Stimulated activated CD4-positive, alpha-beta T cell treated with anti-CD3 and anti-CD28 coated beads, TNF-alpha, amount 100 ng/mL, for 24 hours (primary cell): ENCODE measurements around the gene MCCC1.
"Not testable (repeated sequence)": the region's sequence is repeated elsewhere in the genome, so short reads cannot be mapped to it uniquely, and the experiment has no call there.

ENCODE experiments used
- DNase-seq, 3 experiments: peaks; one replicate each; pipeline ENCODE4 v3.0.0-alpha.2; 2020; ENCODE audit warnings: low read depth in 3 of 3

The MCCC1 gene

DNA sequence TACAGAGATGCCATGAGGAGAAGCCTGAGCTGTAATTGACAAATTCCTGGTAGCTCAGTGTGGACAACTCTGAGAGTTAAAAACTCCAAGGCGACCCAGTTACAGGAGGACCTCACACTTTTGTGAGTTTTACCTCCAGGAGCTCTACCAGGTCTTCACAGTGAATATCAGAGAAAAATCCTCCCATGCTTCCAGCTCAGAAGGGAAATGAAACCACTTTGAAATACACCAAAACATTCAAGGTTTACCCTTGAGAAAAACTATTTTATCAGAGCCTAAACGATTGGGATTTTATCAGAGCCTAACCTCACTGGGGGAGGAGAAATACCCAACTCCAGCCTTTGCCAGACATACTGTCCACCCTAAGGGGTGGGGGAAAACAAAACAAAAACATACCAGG, 52.4 kb downstream of the MCCC1 start:
- DNase-seq = no peak

GRCh38 chr3:183044547-183045229, 54.6 kb downstream of the MCCC1 start:
- DNase-seq = no peak

DNA sequence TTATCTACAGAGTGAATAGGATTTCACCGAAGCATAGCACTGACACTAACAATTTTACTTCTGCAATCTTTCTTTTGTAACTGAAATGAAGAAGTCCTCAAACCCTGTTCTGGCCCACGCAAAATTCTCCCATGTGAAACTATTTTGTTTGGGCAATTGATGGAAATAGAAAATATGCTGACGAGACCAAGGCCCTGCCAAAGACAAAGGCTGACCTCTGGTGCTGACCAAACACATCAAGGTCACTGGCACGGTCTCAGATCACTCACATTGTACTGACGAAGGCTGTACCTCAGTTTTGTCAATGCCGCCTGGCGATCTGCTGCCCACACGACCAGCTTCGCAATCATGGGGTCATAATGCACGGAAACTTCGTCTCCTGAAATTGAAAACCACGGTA, 60.5 kb downstream of the MCCC1 start:
- DNase-seq = no peak

DNA sequence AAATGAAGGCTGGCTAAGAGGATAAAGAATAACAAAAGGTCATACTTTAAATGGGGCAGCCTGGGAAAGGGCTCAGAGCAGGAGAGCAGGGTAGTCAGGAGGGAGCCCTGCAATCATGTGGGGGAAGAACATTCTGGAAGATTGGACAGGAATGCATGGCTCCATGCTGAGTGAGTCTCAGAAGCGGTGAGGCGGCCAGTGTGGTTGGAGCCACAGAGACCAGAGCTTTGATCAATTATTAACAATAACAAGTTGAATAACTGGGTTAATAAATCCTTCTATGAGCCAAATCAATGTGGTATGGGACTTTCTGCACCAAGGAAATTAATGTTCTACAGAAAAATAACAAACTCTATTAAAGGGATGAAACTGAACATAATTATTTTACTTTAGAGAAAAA, 61.1 kb downstream of the MCCC1 start:
- DNase-seq = no peak

- DNase-seq = no peak
Measured at GRCh38 chr3:183033746-183034145, 65.5 kb downstream of the MCCC1 start.

- no peak for DNase-seq
Measured at GRCh38 chr3:183032880-183033555, 66.3 kb downstream of the MCCC1 start.

GRCh38 chr3:183031826-183032225, 67.5 kb downstream of the MCCC1 start:
- DNase-seq = no peak

GRCh38 chr3:183028416-183028815, 70.9 kb downstream of the MCCC1 start:
- no peak for DNase-seq

DNA sequence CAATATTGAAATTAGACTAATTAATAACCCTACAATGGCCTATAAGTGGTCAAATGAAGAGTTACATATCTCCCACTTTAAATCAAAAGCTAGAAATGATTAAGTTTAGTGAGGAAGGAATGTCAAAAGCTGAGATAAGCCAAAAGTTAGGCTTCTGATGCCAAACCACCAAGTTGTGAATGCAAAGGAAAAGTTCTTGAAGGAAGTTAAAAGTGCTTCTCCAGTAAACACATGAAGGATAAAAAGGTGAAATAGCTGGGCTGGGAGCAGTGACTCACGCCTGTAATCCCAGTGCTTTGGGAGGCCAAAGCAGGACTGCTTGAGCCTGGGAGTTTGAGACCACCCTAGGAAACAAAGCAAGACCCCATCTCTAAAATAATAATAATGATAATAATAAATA, 72.0 kb downstream of the MCCC1 start:
- no peak for DNase-seq

- no peak for DNase-seq
Measured at GRCh38 chr3:183022936-183023516, 76.3 kb downstream of the MCCC1 start.

- DNase-seq = no peak
Measured at GRCh38 chr3:183018421-183019192, 80.7 kb downstream of the MCCC1 start.

DNA sequence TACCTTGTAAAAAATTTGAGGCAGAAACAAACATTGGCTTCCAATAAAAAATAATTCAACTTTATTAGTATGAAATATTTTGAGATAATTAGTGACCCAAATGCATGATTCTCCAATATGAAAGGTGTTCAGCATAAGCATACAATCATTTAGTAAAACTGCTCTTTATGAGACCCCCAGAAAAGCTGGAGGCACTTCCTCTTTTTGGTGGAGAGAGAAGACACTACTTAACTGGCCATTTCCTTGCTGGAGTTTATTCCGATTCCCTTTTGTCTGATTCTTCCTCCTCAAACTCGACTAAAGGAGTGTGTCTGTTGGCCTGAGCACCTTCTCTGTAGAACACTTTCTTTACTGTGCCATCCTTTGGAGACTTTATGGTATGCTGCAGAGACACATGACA, 84.1 kb downstream of the MCCC1 start:
- DNase-seq = no peak

DNA sequence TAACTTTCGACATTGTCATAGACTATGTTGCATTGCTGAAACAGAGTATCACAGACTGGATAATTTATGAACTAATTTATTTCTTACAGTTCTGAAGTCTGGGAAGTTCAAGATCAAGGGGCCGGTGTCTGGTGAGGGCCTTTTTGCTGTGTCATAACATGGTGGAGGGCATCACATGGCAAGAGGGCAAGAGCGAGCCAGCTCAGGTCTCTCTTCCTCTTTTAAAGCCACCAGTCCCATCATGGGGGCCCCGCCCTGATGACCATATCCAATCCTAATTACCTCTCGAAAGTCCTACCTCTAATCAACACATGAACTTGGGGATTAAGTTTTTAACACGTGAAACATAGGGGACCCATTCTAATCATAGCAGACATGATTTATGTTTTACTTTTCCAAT, 85.4 kb downstream of the MCCC1 start:
- no peak for DNase-seq

GRCh38 chr3:183013074-183013473, 86.2 kb downstream of the MCCC1 start:
- no peak for DNase-seq

DNA sequence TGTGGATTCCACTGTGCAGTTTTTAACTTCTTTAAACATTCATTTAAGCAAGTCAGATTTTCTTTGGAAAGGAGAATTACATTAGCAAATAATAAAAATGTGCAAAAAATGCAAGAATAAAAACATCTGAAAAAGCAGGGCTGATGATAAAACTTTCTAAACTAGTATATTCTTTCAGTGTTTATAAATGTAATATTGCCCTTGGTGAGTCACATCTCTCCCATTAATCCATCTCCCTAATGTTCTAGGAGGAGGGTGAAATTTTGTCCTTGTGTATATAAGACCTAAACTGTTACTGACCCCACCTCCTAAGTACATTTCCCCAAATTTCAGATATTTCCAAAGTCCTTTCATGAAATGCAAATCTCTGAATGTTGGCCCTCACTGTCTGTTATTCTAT, 90.5 kb downstream of the MCCC1 start:
- no peak for DNase-seq

DNA sequence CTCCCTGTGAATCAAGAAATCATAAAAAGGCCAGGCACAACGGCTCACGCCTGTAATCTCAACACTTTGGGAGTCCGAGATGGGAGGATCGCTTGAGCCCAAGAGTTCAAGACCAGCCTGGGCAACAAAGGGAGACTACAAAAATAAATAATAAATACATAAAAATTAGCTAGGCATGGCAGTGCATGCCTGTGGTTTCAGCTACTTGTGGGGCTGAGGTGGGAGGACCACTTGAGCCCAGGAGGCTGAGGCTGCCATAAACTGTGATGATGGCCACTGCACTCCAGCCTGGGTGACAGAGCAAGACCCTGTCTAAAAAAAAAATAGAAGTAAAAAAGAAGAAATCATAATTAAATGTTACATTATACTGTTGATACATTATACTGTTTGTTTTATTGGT, 91.0 kb downstream of the MCCC1 start:
- no peak for DNase-seq

DNA sequence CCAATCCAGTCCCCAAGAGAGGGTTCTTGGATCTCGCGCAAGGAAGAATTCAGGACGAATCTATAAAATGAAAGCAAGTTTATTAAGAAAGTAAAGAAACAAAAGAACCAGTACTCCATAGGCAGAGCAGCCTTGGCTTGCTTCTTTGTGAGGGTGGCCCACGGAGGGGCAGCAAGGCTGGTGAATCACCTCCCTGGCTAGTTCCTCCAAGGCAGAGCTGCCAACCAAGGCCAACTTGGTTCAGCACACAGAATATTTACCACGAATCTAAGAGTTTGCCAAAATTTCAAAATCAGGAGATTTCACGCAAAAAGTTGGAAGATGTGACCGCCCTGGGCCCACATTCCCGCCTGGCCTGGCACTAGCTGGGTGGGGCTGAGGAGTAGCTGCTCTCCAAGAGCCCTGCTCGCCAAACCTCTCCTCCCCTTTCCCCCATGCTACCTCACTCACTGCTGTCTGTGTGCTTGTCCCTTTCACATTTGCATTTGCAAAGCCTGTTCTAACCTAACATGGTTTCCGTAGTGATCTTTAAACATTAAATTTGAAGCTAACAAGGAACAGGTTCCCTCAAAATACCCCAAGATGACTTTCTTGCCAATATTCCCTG, 92.8 kb downstream of the MCCC1 start:
- DNase-seq = no peak

- no peak for DNase-seq
Measured at GRCh38 chr3:182999767-183000166, 99.5 kb downstream of the MCCC1 start.

DNA sequence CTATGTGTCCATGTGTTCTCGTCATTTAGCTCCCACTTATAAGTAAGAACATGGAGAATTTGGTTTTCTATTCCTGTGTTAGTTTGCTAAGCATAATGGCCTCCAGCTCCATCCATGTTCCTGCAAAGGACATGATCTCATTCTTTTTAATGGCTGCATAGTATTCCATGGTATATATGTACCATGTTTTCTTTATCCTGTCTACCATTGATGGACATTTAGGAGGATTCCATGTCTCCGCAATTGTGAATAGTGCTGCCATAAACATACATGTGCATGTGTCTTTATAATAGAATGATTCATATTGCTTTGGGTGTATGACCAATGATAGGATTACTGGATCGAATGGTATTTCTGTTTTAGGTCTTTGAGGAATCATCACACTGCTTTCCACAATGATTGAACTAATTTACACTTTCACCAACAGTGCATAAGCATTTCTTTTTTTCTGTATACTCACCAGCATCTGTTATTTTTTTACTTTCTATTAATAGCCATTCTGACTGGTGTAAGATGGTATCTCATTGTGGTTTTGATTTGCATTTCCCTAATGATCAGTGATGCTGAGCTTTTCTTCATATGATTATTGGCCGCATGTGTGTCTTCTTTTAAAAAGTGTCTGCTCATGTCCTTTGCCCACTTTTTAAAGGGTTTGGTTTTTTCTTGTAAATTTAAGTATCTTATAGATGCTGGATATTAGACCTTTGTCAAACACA, 105.7 kb downstream of the MCCC1 start:
- not testable (repeated sequence) for DNase-seq

DNA sequence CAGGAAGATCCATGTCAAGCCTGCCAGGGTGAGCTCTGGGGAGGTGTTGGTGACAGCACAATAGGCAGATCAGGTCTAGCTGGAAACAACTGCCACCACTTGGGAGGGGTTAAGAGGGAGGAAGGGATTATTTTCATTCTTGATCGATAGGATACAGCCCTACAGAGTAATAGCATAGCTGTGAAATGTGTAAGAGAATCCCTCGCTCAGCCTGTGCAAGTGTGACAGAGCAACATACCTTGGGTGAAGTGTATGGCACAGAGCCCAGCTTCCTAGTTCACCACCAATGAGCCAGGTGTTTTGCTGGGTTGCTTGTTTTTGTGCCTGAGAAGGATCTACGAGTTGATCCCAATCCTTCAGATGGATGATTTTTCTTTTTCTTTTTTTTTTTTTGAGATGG, 109.7 kb downstream of the MCCC1 start:
- DNase-seq = no peak

DNA sequence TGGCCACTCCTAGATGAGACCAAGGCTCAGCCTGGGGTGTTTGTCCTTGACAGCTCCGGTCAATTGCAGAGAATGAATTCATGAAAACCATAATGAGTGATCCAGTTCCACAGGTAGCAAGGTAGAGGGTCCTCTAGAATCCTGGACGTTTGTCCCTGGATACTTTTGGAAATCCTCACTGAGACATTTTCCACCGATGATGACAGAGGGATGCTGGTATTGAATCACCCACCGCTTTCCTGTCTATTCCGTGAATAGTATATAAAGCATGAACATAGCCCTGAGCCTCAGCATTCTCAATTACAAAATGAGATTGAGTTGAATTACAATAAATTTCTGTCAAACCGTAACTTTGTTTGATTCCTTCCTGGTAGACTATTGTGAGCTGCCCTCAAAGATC, 113.3 kb downstream of the MCCC1 start:
- DNase-seq = no peak

DNA sequence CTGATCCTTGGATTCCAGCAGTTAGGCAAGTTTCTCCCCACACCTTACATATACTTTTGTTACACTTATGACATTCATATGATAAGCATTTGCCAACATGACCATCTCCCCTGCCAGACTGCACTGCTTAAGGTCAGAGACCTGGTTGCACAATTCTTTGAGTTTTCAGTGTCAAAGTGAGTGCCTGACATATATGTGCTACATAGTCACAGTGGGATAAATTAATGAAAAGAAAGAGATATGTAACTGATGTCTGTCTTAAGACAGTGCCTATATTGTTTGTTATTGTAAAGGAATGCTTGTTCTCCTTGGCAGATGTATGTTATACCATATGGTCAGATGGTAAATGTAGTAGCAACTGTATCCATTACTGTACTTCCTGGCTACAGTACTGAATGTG, 115.4 kb downstream of the MCCC1 start:
- no peak for DNase-seq
